GM18517 (cell line): ENCODE measurements around the gene SLC38A6.

ENCODE experiments used
- ATAC-seq: cut with Tn5 transposase; IDR thresholded peaks from one replicate; pipeline ENCODE4 v1.9.1; 2021; ENCODE audit warnings: mild to moderate bottlenecking, moderate library complexity; ENCODE audit not compliant: unreplicated experiment

The SLC38A6 gene

DNA sequence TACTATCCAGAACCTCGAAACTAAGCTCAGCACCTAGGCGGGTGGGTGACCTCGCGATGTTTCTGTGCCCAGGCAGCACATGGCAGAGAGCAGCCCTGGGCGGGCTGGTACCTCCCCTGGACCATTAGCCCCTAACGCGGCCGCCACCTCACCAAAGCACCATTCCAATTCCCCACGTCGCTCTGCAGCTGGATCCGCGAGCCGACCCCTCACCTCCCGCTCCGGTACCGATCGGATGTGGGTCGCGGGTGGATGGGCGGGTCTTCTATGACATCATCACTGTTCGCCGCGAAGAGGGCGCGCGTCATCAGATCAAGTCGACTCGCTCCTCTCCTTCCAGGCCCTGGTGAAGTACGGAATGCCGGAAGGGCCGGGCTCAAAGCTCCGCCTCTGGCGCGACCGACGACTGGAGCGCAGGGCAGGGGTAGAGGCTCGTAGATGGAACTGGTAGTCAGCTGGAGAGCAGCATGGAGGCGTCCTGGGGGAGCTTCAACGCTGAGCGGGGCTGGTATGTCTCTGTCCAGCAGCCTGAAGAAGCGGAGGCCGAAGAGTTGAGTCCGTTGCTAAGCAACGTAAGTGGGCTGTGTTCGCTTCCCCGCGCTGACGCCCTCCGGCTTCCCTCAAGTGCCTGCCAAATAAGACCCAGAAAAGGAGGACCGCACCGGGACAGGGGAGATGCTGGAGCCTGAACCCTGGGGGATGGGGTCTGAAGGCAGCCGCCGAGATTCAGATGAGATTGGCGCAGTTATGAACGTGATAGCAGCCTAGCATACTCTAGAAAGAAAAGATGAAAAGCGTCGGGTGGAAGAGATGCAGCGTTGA, at the start of gene SLC38A6, which contains the start of gene TRMT5:
TSS of gene SLC38A6 (plus strand) at position 435 of the 822 bp plus-strand sequence. CDS start at position 468, 33 bp downstream.
TSS of gene TRMT5 (minus strand) at position 269 of the 822 bp plus-strand sequence. CDS start at position 163, 106 bp downstream.
- ATAC-seq: peak; percentile 83

DNA sequence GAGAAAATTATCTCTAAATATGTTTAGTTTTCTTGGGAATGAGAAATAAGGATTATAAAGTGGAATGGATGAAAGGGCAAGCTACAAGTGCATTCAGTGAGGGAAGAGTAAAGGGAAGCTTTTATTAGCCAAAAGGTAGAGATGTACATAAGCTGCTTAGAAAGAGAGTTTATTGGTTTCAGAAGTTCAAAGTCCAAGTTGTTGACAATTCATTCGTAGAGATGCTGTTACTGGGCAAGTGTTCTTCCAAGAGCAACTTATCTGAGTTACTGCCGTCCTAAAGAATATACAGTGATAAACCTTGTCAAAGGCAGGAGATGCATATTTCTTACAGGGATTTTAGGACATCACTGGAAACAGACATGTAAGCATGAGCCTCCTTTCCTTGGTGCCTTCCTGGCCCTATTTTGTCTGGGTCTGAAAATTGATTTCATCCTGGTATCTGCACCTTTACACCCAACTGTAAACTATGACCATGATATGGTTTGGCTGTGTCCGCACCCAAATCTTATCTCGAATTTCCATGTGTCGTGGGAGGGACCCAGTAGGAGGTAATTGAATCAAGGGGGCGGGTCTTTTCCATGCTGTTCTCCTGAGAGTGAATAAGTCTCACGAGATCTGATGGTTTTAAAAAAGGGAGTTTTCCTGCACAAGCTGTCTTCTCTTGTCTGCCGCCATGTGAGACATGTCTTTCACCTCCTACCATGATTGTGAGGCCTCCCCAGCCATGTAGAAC, 47.0 kb upstream of the SLC38A6 start:
- no peak for ATAC-seq

DNA sequence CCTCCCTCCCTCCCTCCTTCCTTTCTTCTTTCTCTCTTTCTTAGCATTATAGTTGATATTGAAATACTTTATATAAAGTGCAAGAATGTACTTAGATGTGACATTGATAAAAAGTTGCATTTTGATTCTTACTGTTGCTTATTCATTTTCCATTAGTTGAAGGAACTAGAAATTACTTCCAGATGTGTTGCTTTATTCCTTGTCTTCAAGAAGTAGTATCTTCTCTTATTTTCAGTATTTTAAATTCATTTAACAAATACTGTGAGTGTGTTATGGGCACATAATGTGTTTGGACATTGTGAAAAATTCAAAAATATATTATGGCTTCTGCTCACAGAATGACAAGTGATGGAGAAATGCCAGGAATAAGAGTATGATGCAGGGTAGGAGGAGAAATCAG, 45.7 kb upstream of the SLC38A6 start:
- no peak for ATAC-seq

DNA sequence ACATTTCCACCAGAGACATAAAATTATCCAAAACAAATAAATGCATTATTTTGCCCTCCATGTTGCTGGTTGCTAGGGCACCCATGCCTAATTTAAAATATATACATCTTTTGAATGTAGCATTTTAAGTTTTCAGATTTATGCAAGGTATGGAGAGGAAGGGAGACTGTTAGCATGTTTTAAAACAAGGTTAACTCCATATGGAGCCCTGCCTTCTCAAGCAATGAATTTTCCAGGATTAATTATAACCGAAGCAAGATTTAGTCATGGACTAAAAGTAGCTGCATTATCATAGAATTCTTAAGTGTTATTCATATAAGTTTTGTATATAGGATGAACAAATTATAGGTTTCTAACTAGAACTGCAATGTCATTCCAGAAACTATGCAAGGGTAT, 37.4 kb upstream of the SLC38A6 start:
- ATAC-seq: no peak

DNA sequence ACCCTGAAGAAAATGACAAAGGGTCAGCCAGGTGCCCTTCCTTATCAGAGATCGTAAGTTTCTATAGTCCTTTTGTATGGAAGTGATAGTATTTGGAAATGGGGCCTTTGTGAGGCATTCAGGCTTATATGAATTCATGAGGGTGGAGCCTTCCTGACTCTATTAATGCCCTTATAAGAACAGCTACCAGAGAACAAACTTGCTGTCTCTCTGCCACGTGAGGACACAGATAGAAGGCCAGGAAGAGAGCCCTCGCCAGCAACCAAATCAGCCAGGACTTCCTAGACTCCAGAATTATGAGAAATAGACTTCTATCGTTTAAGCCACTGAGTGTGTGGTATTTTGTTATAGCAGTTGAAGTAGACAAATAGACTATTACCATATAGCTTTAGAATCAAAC, 36.8 kb upstream of the SLC38A6 start:
- no peak for ATAC-seq

DNA sequence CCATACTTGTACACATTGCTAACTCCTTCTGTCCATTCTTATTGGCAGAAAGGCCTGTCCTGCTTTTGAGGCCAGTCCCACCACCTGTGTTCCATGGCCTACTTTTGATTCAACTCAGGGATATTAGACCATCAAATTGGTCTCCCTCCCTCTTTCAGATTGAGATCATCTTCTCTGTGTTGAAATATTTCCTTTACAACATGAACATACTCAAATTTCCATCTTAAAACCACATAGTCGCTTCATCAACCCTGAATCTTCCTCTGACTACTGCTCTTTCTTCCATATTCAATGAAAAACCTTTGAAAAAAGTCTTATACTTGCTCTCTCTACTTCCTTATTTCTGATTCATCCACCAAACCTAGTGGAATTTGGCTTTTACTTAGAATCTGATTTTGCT, 35.1 kb upstream of the SLC38A6 start:
- ATAC-seq: no peak

DNA sequence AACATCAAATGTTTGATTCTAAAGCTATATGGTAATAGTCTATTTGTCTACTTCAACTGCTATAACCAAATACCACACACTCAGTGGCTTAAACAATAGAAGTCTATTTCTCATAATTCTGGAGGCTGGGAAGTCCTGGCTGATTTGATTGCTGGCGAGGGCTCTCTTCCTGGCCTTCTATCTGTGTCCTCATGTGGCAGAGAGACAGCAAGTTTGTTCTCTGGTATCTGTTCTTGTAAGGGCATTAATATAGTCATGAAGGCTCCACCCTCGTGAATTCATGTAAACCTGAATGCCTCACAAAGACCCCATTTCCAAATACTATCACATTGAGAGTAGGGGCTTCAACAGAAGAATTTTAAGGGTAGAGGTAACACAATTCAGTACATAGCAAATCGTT, 34.3 kb upstream of the SLC38A6 start:
- no peak for ATAC-seq

DNA sequence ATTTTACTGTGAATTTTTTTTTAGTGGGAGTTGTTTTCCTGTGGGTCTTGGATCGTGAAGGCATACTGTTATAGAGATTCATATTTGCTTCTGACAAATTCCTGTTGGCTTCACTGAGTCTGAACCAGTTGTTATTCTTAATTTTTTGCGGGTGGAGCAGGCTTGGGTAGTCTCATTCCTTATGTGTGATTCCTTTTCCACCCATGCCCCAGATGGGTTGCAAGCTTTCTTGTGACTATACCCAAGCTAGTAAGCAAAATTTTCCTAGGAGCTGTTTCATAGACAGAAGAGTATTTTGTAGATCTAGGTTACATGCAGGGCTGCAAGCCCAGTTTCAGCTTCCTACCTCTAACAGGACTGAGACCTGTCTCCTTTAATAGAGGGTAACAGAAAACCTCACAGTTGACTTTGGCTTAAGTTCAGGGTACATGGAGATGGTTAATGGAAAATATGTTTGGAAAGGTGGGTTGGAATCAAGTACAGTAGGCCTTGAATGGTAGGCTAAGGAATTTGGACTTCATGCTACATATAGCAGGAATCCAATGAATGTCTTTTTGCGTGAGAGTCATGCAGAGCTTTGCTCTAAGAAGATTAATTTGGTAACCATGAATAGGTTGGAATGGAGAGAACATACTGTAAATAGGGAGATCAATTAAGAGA, 29.1 kb upstream of the SLC38A6 start:
- ATAC-seq: no peak

DNA sequence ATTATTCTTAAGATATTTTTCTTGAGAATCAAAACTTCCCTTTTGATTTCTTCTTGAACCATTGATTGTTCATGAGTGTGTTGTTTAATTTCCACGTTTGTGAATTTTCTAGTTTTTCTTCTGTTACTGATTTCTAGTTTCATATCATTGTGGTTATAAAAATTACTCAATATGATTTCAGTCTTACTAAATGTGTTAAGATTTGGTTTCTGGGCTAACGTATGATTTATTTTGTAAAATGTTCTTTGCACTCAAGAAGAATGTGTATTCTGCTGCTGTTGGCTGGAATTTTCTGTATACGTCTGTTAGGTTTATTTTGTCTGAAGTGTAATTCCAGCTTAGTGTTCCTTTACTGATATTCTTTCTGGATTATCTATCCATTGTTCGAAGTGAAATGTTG, 24.8 kb upstream of the SLC38A6 start:
- no peak for ATAC-seq

DNA sequence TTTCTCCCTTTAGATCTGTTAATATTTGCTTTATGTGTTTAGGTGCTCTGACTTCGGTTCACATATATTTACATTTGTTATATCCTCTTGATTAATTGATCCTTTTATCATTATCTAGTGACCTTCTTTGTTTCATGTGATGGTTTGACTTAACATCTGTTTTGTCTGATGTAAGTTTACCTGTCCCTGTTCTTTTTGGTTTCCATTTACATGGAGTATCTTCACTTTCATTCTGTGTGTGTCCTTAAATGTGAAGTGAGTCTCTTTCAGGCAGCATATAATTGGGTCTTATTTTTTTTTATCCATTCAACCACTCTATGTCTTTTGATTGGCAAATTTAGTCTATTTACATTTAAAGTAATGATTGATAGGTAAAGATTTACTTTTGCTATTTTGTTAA, 24.4 kb upstream of the SLC38A6 start:
- no peak for ATAC-seq

DNA sequence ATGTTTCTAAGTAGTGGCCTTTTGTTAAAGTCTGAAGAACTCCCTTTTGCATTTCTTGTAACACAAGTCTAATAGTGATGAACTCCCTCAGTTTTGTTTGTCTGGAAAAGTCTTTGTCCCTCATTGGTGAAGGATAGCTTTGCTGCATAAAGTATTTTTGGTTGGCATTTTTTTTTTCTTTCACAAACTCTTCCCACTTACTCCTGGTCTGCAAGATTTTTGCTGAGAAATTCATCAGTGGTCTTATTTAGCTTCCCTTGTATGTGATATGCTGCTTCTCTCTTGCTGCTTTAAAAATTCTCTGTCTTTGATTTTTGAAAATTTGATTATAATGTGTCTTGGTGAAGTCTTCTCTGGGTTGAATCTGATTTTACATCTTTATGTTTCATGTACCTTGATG, 22.9 kb upstream of the SLC38A6 start:
- ATAC-seq: no peak

DNA sequence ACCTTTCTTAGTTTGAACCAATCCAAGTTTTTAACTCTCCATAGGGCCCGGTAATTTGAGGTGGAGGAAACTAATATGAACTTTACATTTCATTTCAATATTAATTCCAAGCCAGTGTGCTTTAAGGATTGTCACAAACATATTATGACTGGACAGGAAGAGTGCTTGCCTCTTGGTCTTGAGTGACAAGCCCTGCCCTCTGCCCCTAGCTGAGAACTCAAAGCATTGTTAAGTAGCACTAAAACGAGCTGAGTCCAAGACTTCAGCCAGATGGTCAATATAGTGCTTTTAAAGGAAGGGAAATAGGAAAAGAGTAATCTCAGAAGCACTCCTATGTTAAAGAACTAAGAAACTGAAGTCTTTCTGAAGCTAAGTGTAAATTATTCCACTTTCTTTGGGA, 17.3 kb upstream of the SLC38A6 start:
- no peak for ATAC-seq

DNA sequence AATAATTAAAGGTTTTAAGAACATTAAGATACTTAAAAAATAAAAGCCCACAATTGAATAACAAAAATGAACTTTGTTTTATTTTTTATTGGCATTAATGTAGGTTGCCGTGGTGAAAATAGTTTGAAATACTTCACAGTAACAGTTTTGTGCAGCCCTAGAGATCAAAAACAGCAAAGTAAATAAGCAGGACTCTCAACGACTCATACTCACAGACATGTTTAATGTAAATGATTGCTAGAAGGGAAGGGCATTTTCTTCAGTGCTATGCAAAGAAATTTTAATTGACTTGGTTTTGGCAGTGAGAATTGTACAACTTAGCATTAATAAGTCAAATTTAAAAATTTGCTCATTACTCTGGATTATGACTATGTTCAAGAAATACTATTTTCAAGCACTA, 16.1 kb upstream of the SLC38A6 start:
- no peak for ATAC-seq

DNA sequence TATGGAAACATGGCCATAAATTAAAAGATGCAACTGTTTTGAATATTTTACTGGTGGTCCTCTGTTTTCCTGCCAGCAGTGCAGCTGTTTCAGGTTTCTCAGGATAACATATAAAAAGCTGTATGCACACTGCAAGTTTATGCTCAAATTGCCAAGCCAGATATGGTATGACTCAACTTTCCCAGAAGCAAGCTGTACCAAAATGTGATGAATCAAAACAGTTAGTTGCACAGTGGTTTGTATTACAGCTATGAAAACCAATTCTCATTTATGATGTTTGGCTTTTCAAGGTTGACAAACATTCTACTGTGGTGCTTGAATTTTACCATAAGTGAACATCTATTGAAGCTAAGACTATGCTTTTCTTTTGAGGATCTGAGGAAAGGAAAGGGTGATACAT, 15.6 kb upstream of the SLC38A6 start:
- no peak for ATAC-seq

DNA sequence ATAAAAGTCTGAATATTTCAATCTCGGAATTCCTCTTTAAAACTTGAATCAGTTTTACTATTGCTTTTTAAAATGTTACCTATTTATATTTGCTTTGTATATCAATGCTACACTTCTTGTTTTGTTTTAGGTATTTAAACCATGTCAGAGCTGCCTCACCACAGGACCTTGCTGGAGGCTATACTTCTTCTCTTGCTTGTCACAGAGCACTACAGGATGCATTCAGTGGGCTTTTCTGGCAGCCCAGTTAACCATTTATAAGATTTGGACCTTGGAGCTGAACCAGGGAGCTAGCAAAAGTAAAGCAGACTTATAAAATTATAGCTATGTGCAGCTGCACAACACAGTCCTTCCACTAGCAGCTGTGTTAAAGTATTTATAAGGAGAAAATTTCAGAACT, 12.9 kb upstream of the SLC38A6 start:
- no peak for ATAC-seq

DNA sequence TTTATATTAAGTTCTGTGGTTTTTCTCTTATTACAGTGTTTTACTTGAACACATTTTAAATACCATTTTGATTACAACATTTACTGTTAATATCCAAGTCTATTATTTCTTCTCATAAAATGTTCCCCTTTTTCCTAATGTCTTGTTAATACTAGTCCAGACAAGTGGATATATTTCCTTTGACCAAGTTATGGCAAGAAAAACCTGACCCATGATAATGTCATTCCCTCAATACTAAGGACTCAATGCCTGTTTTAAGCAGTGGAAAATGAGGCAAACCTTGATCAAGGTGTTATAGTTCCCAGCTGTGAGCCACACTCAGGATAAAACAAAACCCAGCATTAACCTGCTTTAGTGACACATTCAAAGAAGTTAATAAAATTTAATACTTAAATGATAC, 12.4 kb upstream of the SLC38A6 start:
- no peak for ATAC-seq

DNA sequence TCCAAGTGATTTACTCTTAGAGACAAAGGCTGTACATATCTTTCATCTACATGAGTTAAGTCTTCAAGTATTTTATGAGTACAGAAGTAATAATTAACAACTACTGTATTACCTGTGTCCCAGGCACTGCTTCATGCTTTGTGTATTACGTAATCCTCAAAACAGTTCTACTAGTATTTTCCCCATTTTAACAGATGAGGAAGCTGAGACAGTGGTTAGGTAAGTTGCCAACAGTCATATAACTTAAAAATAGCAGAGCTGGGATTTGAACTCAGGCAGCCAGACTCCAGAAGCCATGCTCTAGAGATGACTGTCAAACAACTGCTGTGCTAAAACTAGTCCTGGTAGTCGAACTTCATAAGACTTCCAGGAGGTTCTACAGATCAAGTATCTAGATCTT, 10.9 kb upstream of the SLC38A6 start:
- no peak for ATAC-seq

DNA sequence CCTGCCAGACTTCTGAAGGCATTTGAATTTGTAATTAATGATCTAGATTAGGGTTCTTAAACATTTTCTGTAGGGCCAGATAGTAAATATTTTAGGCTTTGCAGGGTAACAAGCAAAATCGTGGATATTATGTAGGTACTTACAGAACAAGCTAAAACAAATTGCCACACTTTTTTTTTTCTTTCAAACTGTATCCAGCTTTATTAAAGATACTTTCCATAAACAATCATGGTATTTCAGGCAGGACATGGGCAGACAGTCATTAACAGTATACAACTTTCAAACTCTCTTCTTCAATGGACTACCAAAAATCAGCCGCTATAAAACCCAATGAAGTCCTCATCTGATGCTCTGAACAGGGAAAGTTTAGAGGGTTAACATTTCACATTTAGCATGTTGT, 9.8 kb upstream of the SLC38A6 start:
- no peak for ATAC-seq

DNA sequence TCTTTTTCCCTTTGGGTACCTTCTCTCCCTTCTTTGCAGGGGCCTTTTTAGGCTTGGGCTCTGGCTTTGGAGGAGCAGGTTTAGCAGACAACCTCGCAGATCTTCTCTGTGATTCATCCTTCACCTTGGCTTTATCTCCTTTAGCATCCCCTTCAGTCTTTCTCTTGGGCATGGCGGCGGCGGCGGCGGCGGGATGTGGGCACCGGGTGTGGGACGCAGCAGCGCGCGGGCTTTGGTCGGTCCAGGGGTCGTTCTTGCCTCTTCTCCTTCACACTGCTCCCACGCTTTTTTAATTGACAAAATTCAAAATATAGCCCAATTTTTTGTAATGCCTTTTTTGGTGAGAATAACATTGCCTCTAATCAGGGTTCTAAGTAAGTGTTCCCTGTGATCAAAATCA, 8.8 kb upstream of the SLC38A6 start:
- no peak for ATAC-seq

DNA sequence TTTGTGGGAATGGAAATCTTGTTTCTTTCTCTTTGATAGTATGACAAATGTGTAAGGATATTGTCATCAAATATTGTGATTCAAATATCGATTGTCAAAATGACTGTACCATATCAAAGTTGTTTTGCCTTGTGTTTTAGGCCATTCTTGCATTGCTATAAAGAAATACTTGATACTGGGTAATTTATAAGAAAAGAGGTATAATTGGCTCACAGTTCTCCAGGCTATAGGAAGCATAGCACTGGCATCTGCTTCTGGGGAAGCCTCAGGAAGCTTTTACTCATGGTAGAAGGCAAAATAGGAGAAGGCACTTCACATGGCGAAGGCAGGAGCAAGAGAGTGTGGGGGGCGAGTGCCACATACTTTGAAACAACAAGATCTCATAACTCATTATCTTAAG, 8.0 kb upstream of the SLC38A6 start:
- no peak for ATAC-seq

DNA sequence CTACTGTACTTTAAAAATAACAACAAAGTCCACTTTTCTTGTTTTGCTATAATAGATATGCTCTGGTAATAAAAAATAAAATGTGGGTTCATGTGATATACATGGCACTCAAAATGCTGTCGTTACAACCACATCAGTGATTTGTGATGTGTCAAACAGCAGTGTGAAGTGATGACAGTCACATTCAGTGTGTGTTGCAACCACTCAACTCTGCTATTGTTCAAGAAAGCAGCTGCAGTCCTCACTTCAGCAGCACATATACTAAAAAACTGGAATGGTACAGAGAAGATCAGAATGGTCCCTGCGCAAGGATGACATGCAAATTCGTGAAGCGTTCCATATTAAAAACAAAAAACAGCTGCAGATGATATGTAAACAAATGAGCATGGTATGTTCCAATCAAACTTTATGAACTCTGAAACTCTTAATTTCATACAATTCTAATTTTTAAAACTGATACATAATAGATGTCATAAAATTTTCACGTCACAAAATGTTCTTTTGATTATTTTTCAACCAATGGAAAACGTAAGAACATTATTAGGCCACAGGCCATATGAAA, 6.9 kb upstream of the SLC38A6 start:
- no peak for ATAC-seq
